Measurements from ENCODE around the gene SERPINA1.
"Not testable (repeated sequence)": the region's sequence is repeated elsewhere in the genome, so short reads cannot be mapped to it uniquely, and the experiment has no call there.

Gene SERPINA1

DNA sequence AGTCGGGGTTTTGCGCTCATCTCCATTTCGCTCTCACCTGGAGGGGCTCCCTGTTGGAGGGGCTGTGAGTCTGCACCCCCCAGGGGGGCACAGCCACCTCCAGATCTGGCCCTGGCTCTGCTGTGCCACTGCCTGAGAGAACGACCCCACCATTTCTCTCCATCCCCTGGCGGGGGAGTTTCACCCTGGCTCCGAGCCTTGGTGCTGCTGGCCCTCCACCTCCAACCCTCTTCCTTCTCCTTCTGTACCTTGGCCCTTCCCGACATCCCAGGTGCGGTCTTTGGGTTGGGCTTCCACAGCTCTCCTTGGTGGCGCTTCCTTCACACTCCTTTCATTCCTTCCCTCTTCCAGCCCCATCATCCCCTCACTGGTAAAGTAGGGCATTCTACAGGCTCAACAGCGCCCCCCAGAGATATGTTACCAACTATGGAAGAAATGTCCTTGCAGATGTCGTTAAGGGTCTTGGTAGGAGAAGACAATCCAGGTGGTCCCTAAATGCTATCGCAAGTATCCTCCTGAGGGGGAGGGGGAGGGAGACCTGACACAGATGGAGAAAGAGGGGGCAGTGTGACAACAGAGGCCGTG, 16.3 kb downstream of the SERPINA1 start:
- TF ChIP-seq CTCF (IDR thresholded peaks at IDR 0.05) (peak; percentile 27), ZFX (IDR thresholded peaks at IDR 0.05; ENCODE audit: borderline replicate concordance) (no peak)
- H3K27ac ChIP-seq = no peak overlapping the region

- TF ChIP-seq CTCF (IDR thresholded peaks at IDR 0.05) (no peak), ZFX (IDR thresholded peaks at IDR 0.05; ENCODE audit: borderline replicate concordance) (no peak)
- no peak overlapping the region for H3K27ac ChIP-seq
Measured at GRCh38 chr14:94370524-94370910, 17.9 kb downstream of the SERPINA1 start.

DNA sequence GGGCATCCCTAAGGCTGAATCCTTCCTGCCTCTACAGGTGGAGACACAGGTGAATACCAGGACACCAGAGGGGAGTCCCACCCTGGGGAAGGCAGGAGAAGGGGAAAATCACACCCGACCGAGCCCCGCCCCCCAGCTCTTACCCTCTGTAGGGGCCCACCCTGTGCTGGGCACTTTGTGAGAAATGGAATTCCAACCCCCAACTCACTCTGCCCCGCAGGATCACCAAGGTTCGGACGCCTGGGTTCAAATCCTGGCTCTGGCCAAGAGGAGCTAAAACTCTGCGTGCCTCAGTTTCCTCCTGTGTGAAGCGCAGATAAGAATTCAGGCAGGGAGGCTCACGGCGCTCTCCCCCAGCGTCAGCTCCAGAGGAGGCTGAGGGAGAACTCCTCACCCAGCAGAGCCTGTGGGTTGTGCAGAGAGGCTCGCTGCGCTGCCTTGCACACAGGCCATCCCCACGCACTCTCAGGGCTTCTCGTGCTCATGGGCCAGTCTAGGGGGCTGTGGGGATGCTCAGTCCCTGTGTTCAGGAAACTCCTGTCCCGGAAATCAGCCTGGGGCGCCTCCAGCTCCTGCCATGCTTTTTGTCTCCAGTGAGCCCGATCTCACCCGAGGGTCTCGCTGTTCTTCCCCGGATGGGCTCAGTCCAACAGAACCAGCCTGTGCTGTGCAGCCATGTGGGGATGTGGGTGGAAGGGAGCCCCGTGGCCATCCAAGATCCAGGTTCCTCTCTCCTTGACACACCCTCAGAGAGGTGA, 18.5 kb downstream of the SERPINA1 start:
- not testable (repeated sequence) for H3K27ac ChIP-seq

DNA sequence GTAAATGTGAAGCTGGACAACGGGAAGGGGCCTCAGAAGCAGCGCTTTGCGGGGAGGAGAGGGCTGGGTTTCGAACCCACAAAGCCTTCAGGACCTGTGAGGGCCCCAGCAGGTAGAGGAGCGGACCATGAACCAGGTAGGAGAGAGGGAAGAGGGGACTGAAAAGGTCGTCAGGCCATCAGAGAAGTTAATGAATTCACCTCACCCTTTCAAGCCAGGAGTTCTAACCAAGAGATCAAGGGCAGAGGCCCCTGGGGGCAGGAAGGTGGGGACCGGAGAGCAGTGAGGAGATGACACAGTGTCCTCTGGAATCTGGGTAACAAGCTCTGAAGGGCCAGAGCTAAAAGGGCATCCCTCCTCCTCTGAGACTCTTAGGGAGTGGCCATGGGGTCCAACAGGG, 19.4 kb downstream of the SERPINA1 start:
- H3K27ac ChIP-seq = no peak overlapping the region
- no peak for TF ChIP-seq CTCF (IDR thresholded peaks at IDR 0.05)
- TF ChIP-seq ZFX (IDR thresholded peaks at IDR 0.05; ENCODE audit: borderline replicate concordance) = no peak

DNA sequence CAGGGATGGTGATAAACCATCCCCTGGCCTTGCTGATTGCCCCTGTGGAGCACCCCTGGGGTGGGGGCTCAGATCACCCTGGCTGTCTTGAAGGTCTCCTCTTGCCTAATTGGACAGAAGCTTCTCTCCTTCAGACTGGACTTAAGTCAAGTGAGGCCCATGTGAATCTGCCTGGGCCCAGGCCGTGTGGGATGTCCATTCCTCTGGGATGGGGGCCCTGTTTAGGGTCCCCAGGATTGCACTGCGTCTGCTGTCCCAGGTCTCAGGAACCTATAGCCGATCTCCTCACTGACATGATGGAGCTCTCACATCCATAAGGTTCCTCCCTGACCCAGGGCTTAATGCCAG, 20.2 kb downstream of the SERPINA1 start:
- TF ChIP-seq CTCF (IDR thresholded peaks at IDR 0.05) (no peak), ZFX (IDR thresholded peaks at IDR 0.05; ENCODE audit: borderline replicate concordance) (no peak)
- H3K27ac ChIP-seq = no peak overlapping the region

- TF ChIP-seq CTCF (IDR thresholded peaks at IDR 0.05) (no peak), ZFX (IDR thresholded peaks at IDR 0.05; ENCODE audit: borderline replicate concordance) (no peak)
Measured at GRCh38 chr14:94367347-94368242, 20.8 kb downstream of the SERPINA1 start.

GRCh38 chr14:94366146-94366915, 22.1 kb downstream of the SERPINA1 start, which contains the start of gene SERPINA2:
SERPINA2 (minus strand) TSS chr14:94366698.
- no peak for TF ChIP-seq ZFX (IDR thresholded peaks at IDR 0.05; ENCODE audit: borderline replicate concordance)
- H3K27ac ChIP-seq = no peak within 1 kb of the TSS

More at GRCh38 chr14:94367347-94368242, 20.8 kb downstream of the SERPINA1 start:
- H3K27ac ChIP-seq = no peak overlapping the region
